Measurements from ENCODE around the gene CALY. TPM values are rescaled to one million over a fixed set of nuclear protein-coding genes. Genes with fewer than 3 reads are reported as not detected.

The CALY gene
- total RNA-seq, 1 donor from 2014 or later = 19.8 TPM

- Mint-ChIP-seq H3K4me1 (ENCODE audit: low read depth, unreplicated experiment) (peaks cover 17% of the 10 kb centered on the region), H3K27ac (ENCODE audit: unreplicated experiment) (no peak overlapping the region), H3K27me3 (ENCODE audit: unreplicated experiment) (peaks cover 7% of the 10 kb centered on the region), H3K4me3 (ENCODE audit: unreplicated experiment) (no peak overlapping the region), H3K36me3 (ENCODE audit: unreplicated experiment) (no peaks in the 10 kb centered on the region), H3K9me3 (ENCODE audit: unreplicated experiment) (peaks cover 16% of the 10 kb centered on the region)
- DNase-seq = no peak
- TF ChIP-seq CTCF (IDR thresholded peaks at IDR 0.05; ENCODE audit: partially characterized antibody, unreplicated experiment) = no peak
Observed at GRCh38 chr10:133313192-133313591, 23.5 kb downstream of the CALY start.

DNA sequence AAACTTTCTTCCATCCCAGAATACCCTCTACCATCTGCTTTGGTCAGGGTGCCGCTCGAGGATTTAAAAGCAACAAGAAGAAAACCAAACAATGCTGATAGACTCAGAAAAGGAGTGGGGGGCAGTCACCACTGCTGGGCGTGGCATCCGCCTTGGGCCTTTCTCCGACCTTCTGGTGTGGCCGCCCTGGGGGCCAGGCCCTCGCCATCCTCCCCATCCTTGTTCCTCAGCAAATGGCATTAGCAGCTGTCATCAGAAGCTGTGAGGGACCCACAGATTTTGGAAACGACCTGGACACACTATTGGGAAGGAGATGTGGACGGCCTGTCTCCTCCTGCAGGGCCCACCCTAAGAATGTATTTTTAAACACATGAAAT lies 23.9 kb downstream of the CALY start:
- DNase-seq = no peak
- Mint-ChIP-seq H3K4me3 (ENCODE audit: unreplicated experiment) (no peak overlapping the region), H3K9me3 (ENCODE audit: unreplicated experiment) (peaks cover 18% of the 10 kb centered on the region), H3K27me3 (ENCODE audit: unreplicated experiment) (peaks cover 10% of the 10 kb centered on the region), H3K4me1 (ENCODE audit: low read depth, unreplicated experiment) (peaks cover 19% of the 10 kb centered on the region), H3K36me3 (ENCODE audit: unreplicated experiment) (no peaks in the 10 kb centered on the region), H3K27ac (ENCODE audit: unreplicated experiment) (no peak overlapping the region)
- TF ChIP-seq CTCF (IDR thresholded peaks at IDR 0.05; ENCODE audit: partially characterized antibody, unreplicated experiment) = no peak

DNA sequence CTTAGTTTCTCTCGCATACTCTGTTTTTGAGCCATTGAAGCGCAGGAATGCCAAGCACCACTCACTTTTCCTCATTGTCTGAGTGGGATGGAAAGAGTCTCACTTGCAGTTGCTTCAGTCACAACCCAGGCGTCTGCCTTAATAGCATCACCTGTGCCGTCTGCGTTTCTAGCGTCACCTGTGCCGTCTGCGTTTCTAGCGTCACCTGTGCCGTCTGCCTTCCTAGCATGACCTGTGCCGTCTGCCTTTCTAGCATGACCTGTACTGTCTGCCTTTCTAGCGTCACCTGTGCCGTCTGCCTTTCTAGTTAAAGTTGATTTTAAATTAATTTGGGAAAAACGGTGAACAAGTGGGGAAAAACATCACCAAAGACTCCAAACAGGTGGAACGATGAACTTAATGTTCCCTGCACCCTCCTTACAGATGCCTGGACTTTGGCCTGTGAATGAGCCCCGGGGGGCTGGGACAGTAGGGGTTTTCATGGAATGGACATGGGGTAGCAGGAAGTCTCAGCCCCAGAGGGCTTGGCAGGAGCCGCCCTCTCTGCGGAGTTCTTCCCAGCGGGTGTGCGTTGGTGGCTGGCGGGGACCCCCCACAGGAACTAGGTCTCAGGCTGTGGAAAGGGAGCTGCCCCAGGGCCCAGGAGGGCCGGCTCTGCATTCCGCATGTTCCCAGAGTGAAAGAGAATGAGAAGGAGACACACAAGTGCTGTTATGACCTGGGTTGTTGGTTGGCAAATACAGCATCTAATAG lies 24.5 kb downstream of the CALY start:
- peaks cover 20% of the 10 kb centered on the region for H3K4me1 Mint-ChIP-seq (ENCODE audit: low read depth, unreplicated experiment)
- DNase-seq = no peak
- peak overlapping the region; percentile 12 for H3K27ac Mint-ChIP-seq (ENCODE audit: unreplicated experiment)
- peaks cover 12% of the 10 kb centered on the region for H3K27me3 Mint-ChIP-seq (ENCODE audit: unreplicated experiment)
- no peaks in the 10 kb centered on the region for H3K36me3 Mint-ChIP-seq (ENCODE audit: unreplicated experiment)
- peak overlapping the region; percentile 57 for H3K4me3 Mint-ChIP-seq (ENCODE audit: unreplicated experiment)
- peaks cover 19% of the 10 kb centered on the region for H3K9me3 Mint-ChIP-seq (ENCODE audit: unreplicated experiment)
- no peak for TF ChIP-seq CTCF (IDR thresholded peaks at IDR 0.05; ENCODE audit: partially characterized antibody, unreplicated experiment)

DNA sequence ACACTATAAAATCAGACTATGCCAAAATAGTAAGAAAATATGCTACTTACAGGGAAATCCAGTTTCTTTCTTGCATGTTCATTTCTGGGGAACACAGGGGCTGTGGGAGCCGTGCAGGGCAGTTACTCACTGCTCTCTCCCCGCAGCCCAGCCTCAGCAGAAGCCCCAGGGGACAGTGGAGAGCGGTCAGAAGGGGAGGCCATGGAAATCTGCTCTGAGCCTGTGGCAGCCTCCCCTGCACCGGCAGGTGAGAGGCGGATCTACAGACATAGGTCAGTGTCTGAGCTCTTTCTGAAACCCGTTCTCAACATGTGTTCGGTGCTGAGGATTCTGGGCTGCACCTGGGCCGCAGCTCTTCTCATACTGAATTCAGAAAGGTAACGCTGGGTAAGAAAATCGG lies 25.1 kb downstream of the CALY start:
- Mint-ChIP-seq H3K4me1 (ENCODE audit: low read depth, unreplicated experiment) (peaks cover 20% of the 10 kb centered on the region), H3K9me3 (ENCODE audit: unreplicated experiment) (peaks cover 18% of the 10 kb centered on the region), H3K27ac (ENCODE audit: unreplicated experiment) (no peak overlapping the region), H3K4me3 (ENCODE audit: unreplicated experiment) (peak overlapping the region; percentile 30), H3K36me3 (ENCODE audit: unreplicated experiment) (no peaks in the 10 kb centered on the region), H3K27me3 (ENCODE audit: unreplicated experiment) (peaks cover 12% of the 10 kb centered on the region)
- TF ChIP-seq CTCF (IDR thresholded peaks at IDR 0.05; ENCODE audit: partially characterized antibody, unreplicated experiment) = no peak
- DNase-seq = peak; percentile 65

DNA sequence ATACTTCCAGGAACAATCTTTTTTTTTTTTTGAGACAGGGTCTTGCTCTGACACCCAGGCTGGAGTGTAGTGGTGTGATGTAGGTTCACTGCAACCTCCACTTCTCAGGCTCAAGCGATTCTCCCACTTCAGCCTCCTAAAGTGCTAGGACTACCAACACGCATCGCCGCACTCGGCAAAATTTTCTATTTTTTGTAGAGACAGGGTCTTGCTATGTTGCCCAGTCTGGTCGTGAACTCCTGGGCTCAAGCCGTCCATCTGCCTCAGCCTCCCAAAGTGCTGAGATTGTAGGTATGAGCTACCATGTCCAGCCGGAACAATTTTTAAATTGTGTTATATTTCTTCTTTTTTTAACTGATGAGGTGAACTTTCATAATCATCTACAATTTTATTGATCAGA lies 25.9 kb downstream of the CALY start:
- Mint-ChIP-seq H3K4me3 (ENCODE audit: unreplicated experiment) (no peak overlapping the region), H3K27me3 (ENCODE audit: unreplicated experiment) (peaks cover 12% of the 10 kb centered on the region), H3K9me3 (ENCODE audit: unreplicated experiment) (peaks cover 13% of the 10 kb centered on the region), H3K27ac (ENCODE audit: unreplicated experiment) (no peak overlapping the region), H3K4me1 (ENCODE audit: low read depth, unreplicated experiment) (peaks cover 20% of the 10 kb centered on the region), H3K36me3 (ENCODE audit: unreplicated experiment) (no peaks in the 10 kb centered on the region)
- DNase-seq = no peak
- no peak for TF ChIP-seq CTCF (IDR thresholded peaks at IDR 0.05; ENCODE audit: partially characterized antibody, unreplicated experiment)
